HepG2 (cell line): ENCODE measurements around the gene HLA-F. TPM values are rescaled to one million over a fixed set of nuclear protein-coding genes. Genes with fewer than 3 reads are reported as not detected.

Experiments used
- ATAC-seq: fragments of 200-7000 bp; cut with Tn5 transposase; 3 replicates; pipeline ENCODE4 v1.9.1; 2020; ENCODE audit warnings: mild to moderate bottlenecking, moderate library complexity
- BruUV-seq: library from RNA; stranded (reverse); fragments of 400-500 nt; replicated peaks from 2 replicates; lab custom pipeline; 2021; lab: Mats Ljungman, UMichigan
- CTCF ChIA-PET: fragments of 300-600 bp; formaldehyde crosslinking; extraction: SDS; loops from one replicate; lab custom pipeline; 2021; ENCODE audit warnings: low total read pairs, inconsistent platforms, low intra/inter-chr PET ratio; lab: Yijun Ruan, JAX
- POLR2A ChIA-PET: fragments of 350-600 bp; sonication (Branson Sonifier 250); formaldehyde crosslinking; loops from one replicate; lab custom pipeline; 2020; ENCODE audit warnings: antibody characterized with exemption, inconsistent platforms; lab: Yijun Ruan, JAX
- DNase-seq: peaks from one replicate; pipeline ENCODE4 v3.0.0-alpha.2; 2015; ENCODE audit warnings: low spot score
- FAIRE-seq: peaks from 3 replicates; lab custom pipeline; 2011; peaks lifted over from hg19 to GRCh38; lab: Jason Lieb, UNC
- H2AFZ ChIP-seq: one replicate; pipeline ENCODE4 v1.6.1; 2011; ENCODE audit warnings: low read length, inconsistent platforms
- H3K27ac ChIP-seq: fragments of 300-600 bp; 3 replicates; pipeline ENCODE4 v1.8.0; 2011; ENCODE audit warnings: mixed run types, mild to moderate bottlenecking, mixed read lengths, low read length, inconsistent platforms; ENCODE audit not compliant: insufficient read depth; ENCODE audit errors: extremely low read length
- H3K27me3 ChIP-seq, 2 experiments: fragments of 200-600 bp in 1 of 2; 2 replicates in 1 of 2; 3 replicates in 1 of 2; pipeline versions ENCODE4 v1.6.0 to v1.8.0; 2011; ENCODE audit warnings: low read length in 2 of 2, mild to moderate bottlenecking in 2 of 2, moderate library complexity in 2 of 2, inconsistent platforms in 1 of 2; ENCODE audit not compliant: insufficient read depth in 2 of 2, control insufficient read depth in 1 of 2
- H3K36me3 ChIP-seq, 2 experiments: fragments of 200-600 bp in 1 of 2; replicated peaks in 1 of 2; 2 replicates in 1 of 2; 3 replicates in 1 of 2; pipeline versions ENCODE4 v1.5.1 to v1.8.0; 2011; ENCODE audit warnings: low read length in 2 of 2, inconsistent platforms in 1 of 2; ENCODE audit not compliant: insufficient read depth in 2 of 2, control insufficient read depth in 1 of 2
- H3K4me1 ChIP-seq: 2 replicates; pipeline ENCODE4 v1.5.1; 2012; ENCODE audit warnings: low read length, inconsistent platforms; ENCODE audit not compliant: insufficient read depth
- H3K4me2 ChIP-seq: 2 replicates; pipeline ENCODE4 v1.6.0; 2011; ENCODE audit warnings: low read depth, low read length, inconsistent platforms
- H3K4me3 ChIP-seq, 3 experiments: fragments of 200-600 bp in 1 of 3; sonication (generic), shearing (Covaris generic) in 1 of 3; replicated peaks in 1 of 3; 2 replicates each; pipeline ENCODE4 v1.5.1; 2011 to 2016; ENCODE audit warnings: low read length in 3 of 3, inconsistent platforms in 2 of 3, low read depth in 2 of 3, mild to moderate bottlenecking in 2 of 3, control low read depth in 1 of 3, mixed read lengths in 1 of 3; ENCODE audit not compliant: insufficient read depth in 1 of 3
- H3K79me2 ChIP-seq: one replicate; pipeline ENCODE4 v1.6.1; 2011; ENCODE audit warnings: low read length, inconsistent platforms; ENCODE audit not compliant: insufficient read depth
- H3K9ac ChIP-seq: 2 replicates; pipeline ENCODE4 v1.6.0; 2011; ENCODE audit warnings: mild to moderate bottlenecking, low read depth, low read length, inconsistent platforms; ENCODE audit not compliant: insufficient read depth
- H3K9me3 ChIP-seq: 2 replicates; pipeline ENCODE4 v1.5.1; 2012; ENCODE audit warnings: mild to moderate bottlenecking, low read length
- H4K20me1 ChIP-seq: 2 replicates; pipeline ENCODE4 v1.6.0; 2011; ENCODE audit warnings: inconsistent platforms, mild to moderate bottlenecking, low read length, moderate library complexity; ENCODE audit not compliant: insufficient read depth
- GABPA ChIP-seq, 2 experiments: IDR thresholded peaks; 2 replicates each; pipeline ENCODE4 v1.6.1; 2011 to 2016; ENCODE audit warnings: low read depth in 2 of 2, low read length in 1 of 2, missing biosample characterization in 1 of 2, missing genetic modification characterization in 1 of 2
- GABPB1 ChIP-seq: IDR thresholded peaks from 2 replicates; pipeline ENCODE4 v1.6.1; 2016; ENCODE audit warnings: mild to moderate bottlenecking, missing genetic modification reagents, moderate library complexity, missing compliant biosample characterization
- NCOA1 ChIP-seq: sonication (generic); formaldehyde crosslinking; IDR thresholded peaks from 2 replicates; pipeline ENCODE4 v1.9.0; 2021; ENCODE audit warnings: missing genetic modification reagents
- ZBTB8A ChIP-seq: sonication (generic); formaldehyde crosslinking; IDR thresholded peaks from 2 replicates; pipeline ENCODE4 v1.4.0; 2020; ENCODE audit warnings: mild to moderate bottlenecking, low read depth, missing genetic modification reagents, borderline replicate concordance
- ZFP1 ChIP-seq: IDR thresholded peaks from 2 replicates; pipeline ENCODE4 v1.6.1; 2016
- ZFX ChIP-seq: sonication (generic); formaldehyde crosslinking; IDR thresholded peaks from 2 replicates; pipeline ENCODE4 v1.4.0; 2020; ENCODE audit warnings: mild to moderate bottlenecking, low read depth, missing genetic modification reagents, moderate library complexity
- ZNF441 ChIP-seq: sonication (generic); formaldehyde crosslinking; IDR thresholded peaks from 2 replicates; pipeline ENCODE4 v1.7.0; 2021; ENCODE audit warnings: missing genetic modification reagents, borderline replicate concordance
- ZNF567 ChIP-seq: sonication (generic); formaldehyde crosslinking; IDR thresholded peaks from 2 replicates; pipeline ENCODE4 v1.8.1; 2023; ENCODE audit warnings: mild to moderate bottlenecking, missing genetic modification reagents, borderline replicate concordance
- ZNF768 ChIP-seq: sonication (generic); formaldehyde crosslinking; IDR thresholded peaks from 2 replicates; pipeline ENCODE4 v1.4.0; 2020; ENCODE audit warnings: missing genetic modification reagents
- WGBS: methylation state at CpG from one replicate; pipeline ENCODE4 v1.1.6; 2017; ENCODE audit warnings: low lambda C conversion rate; 5-methylcytosine and 5-hydroxymethylcytosine counted together
- in situ Hi-C: cut with HindIII; loops from 2 replicates; pipeline ENCODE4 v1.10.0; 2017; ENCODE audit warnings: low pct_unique_long_range_greater_than_20kb; ENCODE audit not compliant: extremely low pct_ligation_motif_present
- intact Hi-C: fragments of 100-400 bp; cut with micrococcal nuclease; formaldehyde crosslinking; loops from one replicate; pipeline ENCODE4 v1.10.0; 2022; ENCODE audit not compliant: unreplicated experiment
- polyA plus RNA-seq, 8 experiments: library from polyadenylated mRNA; depleted of rRNA in 3 of 8; stranded (reverse) in 7 of 8; unstranded in 1 of 8; fragments of >200 nt; fragmentation: Illumina TruSeq in 4 of 8; extraction: Trizol in 4 of 8; gene quantifications; 2 replicates each; pipeline versions ENCODE4 v1.2.1 to v1.2.3, GENCODE V29; 2011 to 2016; ENCODE audit warnings: low read depth in 4 of 8, missing spikeins in 1 of 8, mixed read lengths in 1 of 8; ENCODE audit not compliant: insufficient read depth in 1 of 8
- total RNA-seq, 5 experiments: library from RNA; depleted of rRNA; stranded (reverse); fragments of >200 nt; fragmentation: Illumina TruSeq; extraction: Trizol; gene quantifications; 2 replicates each; pipeline ENCODE4 v1.2.3, GENCODE V29; 2016; ENCODE audit warnings: low read depth in 1 of 5
- TF ChIP-seq, protein P1 (sequence below): sonication (generic); formaldehyde crosslinking; IDR thresholded peaks from 2 replicates; pipeline ENCODE4 v1.9.0; 2021; ENCODE audit warnings: missing genetic modification reagents, borderline replicate concordance

The HLA-F gene
- total and polyA plus RNA-seq, 2 of the 13 experiments (the other 11 are each of a cell fraction or from before 2014, with no cell fraction given), result 6.0 to 6.1 TPM

GRCh38 chr6:29759457-29759856 lies 36.2 kb downstream of the HLA-F start:
- no peak overlapping the region for H2AFZ ChIP-seq
- peaks cover 0 to 21% of the 10 kb centered on the region in 2 experiments; a peak in 3 of 5 replicates for H3K27me3 ChIP-seq
- TF ChIP-seq ZFX, result no peak
- no peak for TF ChIP-seq NCOA1
- TF ChIP-seq ZBTB8A, result no peak
- peak; percentile 61 for TF ChIP-seq GABPB1
- TF ChIP-seq, protein P1, sequence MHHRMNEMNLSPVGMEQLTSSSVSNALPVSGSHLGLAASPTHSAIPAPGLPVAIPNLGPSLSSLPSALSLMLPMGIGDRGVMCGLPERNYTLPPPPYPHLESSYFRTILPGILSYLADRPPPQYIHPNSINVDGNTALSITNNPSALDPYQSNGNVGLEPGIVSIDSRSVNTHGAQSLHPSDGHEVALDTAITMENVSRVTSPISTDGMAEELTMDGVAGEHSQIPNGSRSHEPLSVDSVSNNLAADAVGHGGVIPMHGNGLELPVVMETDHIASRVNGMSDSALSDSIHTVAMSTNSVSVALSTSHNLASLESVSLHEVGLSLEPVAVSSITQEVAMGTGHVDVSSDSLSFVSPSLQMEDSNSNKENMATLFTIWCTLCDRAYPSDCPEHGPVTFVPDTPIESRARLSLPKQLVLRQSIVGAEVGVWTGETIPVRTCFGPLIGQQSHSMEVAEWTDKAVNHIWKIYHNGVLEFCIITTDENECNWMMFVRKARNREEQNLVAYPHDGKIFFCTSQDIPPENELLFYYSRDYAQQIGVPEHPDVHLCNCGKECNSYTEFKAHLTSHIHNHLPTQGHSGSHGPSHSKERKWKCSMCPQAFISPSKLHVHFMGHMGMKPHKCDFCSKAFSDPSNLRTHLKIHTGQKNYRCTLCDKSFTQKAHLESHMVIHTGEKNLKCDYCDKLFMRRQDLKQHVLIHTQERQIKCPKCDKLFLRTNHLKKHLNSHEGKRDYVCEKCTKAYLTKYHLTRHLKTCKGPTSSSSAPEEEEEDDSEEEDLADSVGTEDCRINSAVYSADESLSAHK (CRISPR knock-in tag), result no peak
- TF ChIP-seq ZFP1, result no peak
- no peak for TF ChIP-seq ZNF567 (CRISPR knock-in tag)
- TF ChIP-seq GABPA (IDR thresholded peaks at IDR 0.05; ENCODE audit: low read depth, low read length), result no peak
- peak; percentile 66 for TF ChIP-seq GABPA (CRISPR knock-in tag; IDR thresholded peaks at IDR 0.05; ENCODE audit: low read depth)
- TF ChIP-seq ZNF768 (CRISPR knock-in tag), result no peak
- TF ChIP-seq ZNF441 (CRISPR knock-in tag), result no peak
- H4K20me1 ChIP-seq, result no peaks in the 10 kb centered on the region
- FAIRE-seq (no peak), ATAC-seq (peak; percentile 54; the same call in 2 of the 3 replicates), DNase-seq (no peak)
- no peaks in the 10 kb centered on the region for H3K4me1 ChIP-seq
- CTCF ChIA-PET, result no interaction called here
- no TSS peak for BruUV-seq
- no peaks in the 10 kb centered on the region for H3K36me3 ChIP-seq
- no peak overlapping the region for H3K4me3 ChIP-seq
- H3K9me3 ChIP-seq, result no peaks in the 10 kb centered on the region
- in situ Hi-C loops, result no loop called here
- no peak overlapping the region for H3K9ac ChIP-seq
- POLR2A ChIA-PET, result no interaction called here
- WGBS, result 19% methylated on average over 5 of the region's 5 CpGs
- H3K4me2 ChIP-seq, result no peak overlapping the region; the same call in 1 of the 2 replicates
- intact Hi-C loops, result no loop called here
- no peaks in the 10 kb centered on the region for H3K79me2 ChIP-seq
- no peak overlapping the region for H3K27ac ChIP-seq
